IMR-90 (cell line): ENCODE data around the gene DISC1. TPM values are rescaled to one million over a fixed set of nuclear protein-coding genes. Genes with fewer than 3 reads are reported as not detected.

Experiments used
- ATAC-seq: fragments of 200-7000 bp; cut with Tn5 transposase; 2 replicates; pipeline ENCODE4 v1.9.1; 2020; ENCODE audit warnings: low read depth, mild to moderate bottlenecking, moderate library complexity
- BruUV-seq: library from RNA; stranded (reverse); fragments of 400-500 nt; replicated peaks from 2 replicates; lab custom pipeline; 2021; lab: Mats Ljungman, UMichigan
- CTCF ChIA-PET: fragments of 300-600 bp; formaldehyde crosslinking; extraction: SDS; loops from one replicate; lab custom pipeline; 2021; ENCODE audit warnings: antibody characterized with exemption; lab: Yijun Ruan, JAX
- POLR2A ChIA-PET: fragments of 300-600 bp; sonication (Branson Sonifier 250); formaldehyde crosslinking; loops from one replicate; lab custom pipeline; 2022; ENCODE audit warnings: antibody characterized with exemption; ENCODE audit not compliant: unreplicated experiment; lab: Charles Lee
- DNase-seq: peaks from one replicate; pipeline ENCODE4 v3.0.0; 2013
- H2AFZ ChIP-seq: replicated peaks from 2 replicates; pipeline ENCODE3; 2013; ENCODE audit warnings: low read length, mild to moderate bottlenecking; ENCODE audit not compliant: poor library complexity
- H2AK5ac ChIP-seq: 2 replicates; pipeline ENCODE4 v1.6.1; 2013; ENCODE audit warnings: low read depth, low read length, inconsistent platforms
- H2AK9ac ChIP-seq: replicated peaks from 2 replicates; pipeline ENCODE3; 2013; ENCODE audit warnings: mild to moderate bottlenecking, low read depth, low read length, moderate library complexity; ENCODE audit not compliant: poor library complexity
- H2BK120ac ChIP-seq: 2 replicates; pipeline ENCODE4 v1.6.1; 2013; ENCODE audit warnings: low read depth, low read length, inconsistent platforms
- H2BK15ac ChIP-seq: 3 replicates; pipeline ENCODE4 v1.6.1; 2013; ENCODE audit warnings: low read depth, low read length, inconsistent platforms
- H2BK20ac ChIP-seq: 2 replicates; pipeline ENCODE4 v1.6.1; 2013; ENCODE audit warnings: low read depth, mild to moderate bottlenecking, inconsistent platforms, low read length, moderate library complexity
- H2BK5ac ChIP-seq: 2 replicates; pipeline ENCODE4 v1.6.1; 2013; ENCODE audit warnings: mild to moderate bottlenecking, low read depth, low read length, inconsistent platforms; ENCODE audit not compliant: poor library complexity, severe bottlenecking
- H3K14ac ChIP-seq: replicated peaks from 2 replicates; pipeline ENCODE4 v1.6.1; 2013; ENCODE audit warnings: low read depth, low read length, inconsistent platforms
- H3K18ac ChIP-seq: 2 replicates; pipeline ENCODE4 v1.6.1; 2013; ENCODE audit warnings: low read depth, low read length, control low read depth
- H3K23ac ChIP-seq: 2 replicates; pipeline ENCODE4 v1.6.1; 2013; ENCODE audit warnings: low read depth, low read length, inconsistent platforms
- H3K27ac ChIP-seq: 2 replicates; pipeline ENCODE4 v1.5.1; 2013; ENCODE audit warnings: mild to moderate bottlenecking, control low read depth, low read length; ENCODE audit not compliant: insufficient read depth
- H3K27me3 ChIP-seq: 2 replicates; pipeline ENCODE4 v1.6.1; 2013; ENCODE audit warnings: low read length; ENCODE audit not compliant: control insufficient read depth, insufficient read depth
- H3K36me3 ChIP-seq: 2 replicates; pipeline ENCODE4 v1.6.1; 2013; ENCODE audit warnings: low read length, mixed read lengths; ENCODE audit not compliant: control insufficient read depth, insufficient read depth
- H3K4ac ChIP-seq: 2 replicates; pipeline ENCODE4 v1.6.1; 2013; ENCODE audit warnings: low read depth, low read length, inconsistent platforms
- H3K4me1 ChIP-seq: 2 replicates; pipeline ENCODE4 v1.6.1; 2013; ENCODE audit warnings: low read length, mixed read lengths; ENCODE audit not compliant: control insufficient read depth, insufficient read depth
- H3K4me2 ChIP-seq: 2 replicates; pipeline ENCODE4 v1.6.1; 2013; ENCODE audit warnings: low read depth, mild to moderate bottlenecking, control low read depth, low read length, moderate library complexity
- H3K4me3 ChIP-seq: 2 replicates; pipeline ENCODE4 v1.5.1; 2013; ENCODE audit warnings: low read depth, mild to moderate bottlenecking, control low read depth, low read length, moderate library complexity; ENCODE audit not compliant: insufficient read depth
- H3K56ac ChIP-seq: 2 replicates; pipeline ENCODE4 v1.6.1; 2013; ENCODE audit warnings: low read length, inconsistent platforms; ENCODE audit not compliant: insufficient read depth; ENCODE audit errors: extremely low read depth
- H3K79me1 ChIP-seq, 2 experiments: 2 replicates each; pipeline ENCODE4 v1.6.1; 2013; ENCODE audit warnings: low read length in 2 of 2, inconsistent platforms in 1 of 2, low read depth in 1 of 2
- H3K9ac ChIP-seq: 2 replicates; pipeline ENCODE4 v1.6.1; 2013; ENCODE audit warnings: low read depth, low read length, control low read depth
- H3K9me1 ChIP-seq: 2 replicates; pipeline ENCODE4 v1.6.1; 2013; ENCODE audit warnings: low read length, inconsistent platforms; ENCODE audit not compliant: insufficient read depth
- H3K9me3 ChIP-seq: 2 replicates; pipeline ENCODE4 v1.6.1; 2013; ENCODE audit warnings: low read length; ENCODE audit not compliant: control insufficient read depth, insufficient read depth
- H4K20me1 ChIP-seq: 2 replicates; pipeline ENCODE4 v1.6.1; 2013; ENCODE audit warnings: low read length, inconsistent platforms; ENCODE audit not compliant: insufficient read depth
- H4K5ac ChIP-seq: 2 replicates; pipeline ENCODE4 v1.6.1; 2013; ENCODE audit warnings: mild to moderate bottlenecking, low read depth, low read length, control low read depth
- H4K8ac ChIP-seq, 2 experiments: 2 replicates each; pipeline ENCODE4 v1.6.1; 2013; ENCODE audit warnings: low read depth in 2 of 2, low read length in 2 of 2, control low read depth in 1 of 2, inconsistent platforms in 1 of 2
- H4K91ac ChIP-seq: 2 replicates; pipeline ENCODE4 v1.6.1; 2013; ENCODE audit warnings: low read depth, low read length, inconsistent platforms; ENCODE audit not compliant: insufficient read depth
- CEBPB ChIP-seq: IDR thresholded peaks from 2 replicates; pipeline ENCODE4 v1.6.1; 2012; ENCODE audit warnings: low read depth, low read length, improper control_type of control experiment
- FOS ChIP-seq: fragments of 150-350 bp; IDR thresholded peaks from 2 replicates; pipeline ENCODE4 v1.6.1; 2016; ENCODE audit warnings: low read depth, low read length
- MAFK ChIP-seq: IDR thresholded peaks from 2 replicates; pipeline ENCODE4 v1.6.1; 2012; ENCODE audit warnings: low read depth, low read length, improper control_type of control experiment
- WGBS, 2 experiments: methylation state at CpG; one replicate each; pipeline versions ENCODE4 v1.1.5 to v1.1.7; 2013; ENCODE audit warnings: missing lambda C conversion rate in 2 of 2; ENCODE audit not compliant: insufficient read length in 1 of 2; ENCODE audit errors: extremely low coverage in 2 of 2; 5-methylcytosine and 5-hydroxymethylcytosine counted together
- dilution Hi-C: fragments of 300-500 bp; cut with HindIII; formaldehyde crosslinking; loops from one replicate; pipeline ENCODE4 v1.14.3; 2018; ENCODE audit warnings: low sequenced_read_pairs; ENCODE audit not compliant: unreplicated experiment
- in situ Hi-C: fragments of 300-500 bp; cut with MboI; formaldehyde crosslinking; loops from 3 replicates; pipeline ENCODE4 v1.14.3; 2019; ENCODE audit warnings: low sequenced_read_pairs, inconsistent platforms, mixed read lengths
- intact Hi-C: fragments of 100-400 bp; cut with micrococcal nuclease; formaldehyde crosslinking; loops from 2 replicates; pipeline ENCODE4 v1.10.0; 2022
- polyA plus RNA-seq, 3 experiments: library from polyadenylated mRNA; depleted of rRNA; stranded (reverse); fragments of >200 nt; gene quantifications; 2 replicates each; pipeline ENCODE4 v1.2.3, GENCODE V29; 2012; ENCODE audit warnings: low replicate concordance in 1 of 3
- total RNA-seq: library from RNA; depleted of rRNA; stranded (reverse); fragments of >200 nt; gene quantifications from 2 replicates; pipeline ENCODE4 v1.2.3, GENCODE V29; 2012

Gene DISC1
- total and polyA plus RNA-seq, 2 of the 4 experiments (the other 2 are of a cell fraction) = 2.2 to 7.0 TPM

DNA sequence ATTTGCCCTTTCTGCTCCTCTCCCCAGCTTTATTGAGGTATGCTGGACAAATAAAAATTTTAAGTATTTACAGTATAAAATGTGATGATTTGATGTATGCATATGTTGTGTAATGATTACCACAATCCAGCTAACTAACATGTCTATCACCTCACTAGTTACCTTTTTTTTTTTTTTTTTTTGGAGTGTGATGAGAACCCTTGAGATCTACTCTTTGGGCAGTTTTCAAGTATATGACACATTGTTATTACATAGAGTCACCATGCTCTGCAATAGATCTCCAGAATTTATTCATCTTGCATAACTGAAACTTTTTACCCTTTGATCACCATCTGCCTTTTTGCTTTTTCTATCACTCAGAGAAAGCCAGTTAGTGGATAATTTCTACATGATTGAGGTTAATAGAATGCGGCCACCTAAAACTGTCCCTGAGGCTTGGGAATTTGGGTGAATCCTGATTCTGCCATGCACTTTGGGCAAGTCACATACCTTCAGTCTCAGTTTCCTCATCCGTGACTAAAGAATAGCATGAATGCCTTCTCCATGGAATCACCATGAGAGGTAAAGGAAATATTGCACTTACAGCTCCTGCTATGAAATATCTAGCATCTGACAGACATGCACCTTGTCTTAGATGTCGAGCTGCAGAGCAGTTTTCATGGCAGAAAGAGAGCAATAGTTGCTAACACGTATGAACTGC, 295.2 kb downstream of the DISC1 start:
- H3K9ac ChIP-seq = no peak overlapping the region
- in situ Hi-C loops (no loop called here), intact Hi-C loops (no loop called here), dilution Hi-C loops (no loop called here)
- no peaks in the 10 kb centered on the region; a peak in 1 of 4 replicates for H3K79me1 ChIP-seq
- peak; percentile 16 for DNase-seq
- no peak overlapping the region for H4K8ac ChIP-seq
- no peaks in the 10 kb centered on the region for H4K20me1 ChIP-seq
- TF ChIP-seq MAFK (no peak), CEBPB (peak; percentile 17; the same call in 1 of the 2 replicates), FOS (no peak)
- no peaks in the 10 kb centered on the region for H3K36me3 ChIP-seq
- H2BK15ac ChIP-seq = no peak overlapping the region
- peaks cover 7% of the 10 kb centered on the region for H3K9me1 ChIP-seq
- WGBS, 2 experiments = 90% methylated on average over 2 of the region's 4 CpGs; no CpG with 5 or more reads in 1 of the 2 experiments
- H3K56ac ChIP-seq = no peak overlapping the region
- no peak overlapping the region for H3K4me2 ChIP-seq
- H3K4me1 ChIP-seq = peaks cover 10% of the 10 kb centered on the region
- peak overlapping the region; percentile 48; the same call in 1 of the 2 replicates for H3K14ac ChIP-seq
- ChIA-PET POLR2A (no interaction called here), CTCF (interaction anchor here (0.6 kb wide), 1 partner anchor 139 kb away, joined by 5 read pairs; no protein-coding TSS in a partner anchor)
- H3K4me3 ChIP-seq = no peak overlapping the region
- H3K18ac ChIP-seq = no peak overlapping the region
- no peak overlapping the region; the same call in 1 of the 2 replicates for H4K91ac ChIP-seq
- no peak overlapping the region for H3K27ac ChIP-seq
- no peak overlapping the region for H2AK5ac ChIP-seq
- no peak overlapping the region for H2BK5ac ChIP-seq
- H2BK20ac ChIP-seq = no peak overlapping the region
- ATAC-seq = no peak
- no peak overlapping the region for H2AK9ac ChIP-seq
- no peak overlapping the region for H3K4ac ChIP-seq
- no peak overlapping the region for H4K5ac ChIP-seq
- no peak overlapping the region; the same call in 1 of the 2 replicates for H2BK120ac ChIP-seq
- no TSS peak for BruUV-seq
- no peaks in the 10 kb centered on the region for H3K9me3 ChIP-seq
- no peak overlapping the region for H2AFZ ChIP-seq
- no peak overlapping the region for H3K23ac ChIP-seq
- no peaks in the 10 kb centered on the region for H3K27me3 ChIP-seq
